CD8-positive, alpha-beta memory T cell (primary cell): ENCODE measurements around the gene ABCG4. TPM values are rescaled to one million over a fixed set of nuclear protein-coding genes. Genes with fewer than 3 reads are reported as not detected.

Experiments used
- CTCF ChIA-PET: fragments of 350-600 bp; sonication (Branson Sonifier 250); formaldehyde crosslinking; loops from one replicate; lab custom pipeline; 2021; ENCODE audit warnings: antibody characterized with exemption; lab: Charles Lee
- POLR2A ChIA-PET: fragments of 350-600 bp; sonication (Branson Sonifier 250); formaldehyde crosslinking; loops from one replicate; lab custom pipeline; 2021; ENCODE audit warnings: antibody characterized with exemption; lab: Charles Lee
- DNase-seq, 5 donors: peaks; one replicate each; pipeline versions ENCODE4 v3.0.0 to v3.0.0-alpha.2; 2020 to 2022; ENCODE audit warnings: mixed read lengths in 1 of 5
- H3K27ac ChIP-seq: one replicate; pipeline ENCODE4 v1.7.0; 2013; ENCODE audit warnings: low read depth, mild to moderate bottlenecking, low read length, moderate library complexity
- H3K27me3 ChIP-seq: 2 replicates; pipeline ENCODE4 v1.7.0; 2013; ENCODE audit warnings: low read length, mild to moderate bottlenecking; ENCODE audit not compliant: insufficient read depth, poor library complexity, severe bottlenecking
- H3K36me3 ChIP-seq: 2 replicates; pipeline ENCODE4 v1.7.0; 2013; ENCODE audit warnings: mild to moderate bottlenecking, low read length, moderate library complexity; ENCODE audit not compliant: insufficient read depth
- H3K4me1 ChIP-seq: 2 replicates; pipeline ENCODE4 v1.7.0; 2013; ENCODE audit warnings: mild to moderate bottlenecking, low read length, moderate library complexity; ENCODE audit not compliant: insufficient read depth
- H3K4me3 ChIP-seq: 2 replicates; pipeline ENCODE4 v1.7.0; 2013; ENCODE audit warnings: mild to moderate bottlenecking, low read length
- H3K9me3 ChIP-seq: 2 replicates; pipeline ENCODE4 v1.7.0; 2013; ENCODE audit warnings: mild to moderate bottlenecking, low read length
- H3K27ac Mint-ChIP-seq, 8 donors: one replicate each; pipeline ENCODE4 v1.8.0; 2020 to 2021; ENCODE audit warnings: mixed read lengths in 8 of 8, mild to moderate bottlenecking in 6 of 8, inconsistent platforms in 3 of 8, moderate library complexity in 3 of 8
- H3K27me3 Mint-ChIP-seq, 2 donors: one replicate each; pipeline ENCODE4 v1.8.0; 2020 to 2021; ENCODE audit warnings: mixed read lengths in 2 of 2, mild to moderate bottlenecking in 1 of 2, moderate library complexity in 1 of 2
- H3K36me3 Mint-ChIP-seq, 3 donors: one replicate each; pipeline ENCODE4 v1.8.0; 2020 to 2021; ENCODE audit warnings: mixed read lengths in 3 of 3, inconsistent platforms in 1 of 3, mild to moderate bottlenecking in 1 of 3
- H3K4me1 Mint-ChIP-seq, 3 donors: one replicate each; pipeline ENCODE4 v1.8.0; 2020 to 2021; ENCODE audit warnings: mixed read lengths in 3 of 3, inconsistent platforms in 1 of 3, mild to moderate bottlenecking in 1 of 3
- H3K4me3 Mint-ChIP-seq, 7 donors: one replicate each; pipeline ENCODE4 v1.8.0; 2020 to 2021; ENCODE audit warnings: mixed read lengths in 7 of 7, mild to moderate bottlenecking in 6 of 7, moderate library complexity in 4 of 7, inconsistent platforms in 2 of 7
- H3K9me3 Mint-ChIP-seq, 5 donors: one replicate each; pipeline ENCODE4 v1.8.0; 2020 to 2022; ENCODE audit warnings: mixed read lengths in 5 of 5, mild to moderate bottlenecking in 3 of 5, moderate library complexity in 2 of 5, inconsistent platforms in 1 of 5
- polyA plus RNA-seq: library from polyadenylated mRNA; unstranded; fragments of 300-500 nt; fragmentation: Illumina TruSeq; gene quantifications from one replicate; pipeline ENCODE4 v1.2.3, GENCODE V29; 2021
- total RNA-seq, 2 experiments: library from RNA; stranded (reverse); gene quantifications; one replicate each; pipeline ENCODE4 v1.2.3, GENCODE V29; 2021

ABCG4 gene
- total and polyA plus RNA-seq, 3 experiments from 2014 or later, result 0.11 to 0.18 TPM; not detected in 1

GRCh38 chr11:119110439-119110838 lies 38.4 kb upstream of the ABCG4 start:
- Mint-ChIP-seq H3K9me3 (no peaks in the 10 kb centered on the region), H3K4me3 (peak overlapping the region in 3 of 7 donors; percentile 12 to 98 (median 28)), H3K27me3 (no peaks in the 10 kb centered on the region), H3K4me1 (peaks cover 39 to 42% (median 41%) of the 10 kb centered on the region in 3 donors), H3K27ac (peak overlapping the region in 5 of 8 donors; percentile 8 to 69 (median 58)), H3K36me3 (peaks cover 5 to 53% (median 12%) of the 10 kb centered on the region in 3 donors)
- no peaks in the 10 kb centered on the region for H3K9me3 ChIP-seq
- no peak overlapping the region for H3K4me3 ChIP-seq
- no peaks in the 10 kb centered on the region for H3K27me3 ChIP-seq
- H3K4me1 ChIP-seq, result peaks cover 50% of the 10 kb centered on the region
- H3K27ac ChIP-seq, result no peak overlapping the region
- CTCF ChIA-PET, result interaction anchor here (2.0 kb wide), 1 partner anchor 8 kb away, joined by 5 read pairs; the partner anchor contains the start of gene DPAGT1
- H3K36me3 ChIP-seq, result peaks cover 28% of the 10 kb centered on the region
- DNase-seq, result no peak
- POLR2A ChIA-PET, result interaction anchor here (0.6 kb wide), 1 partner anchor 39 kb away, joined by 4 read pairs; no protein-coding TSS in a partner anchor

GRCh38 chr11:119111361-119111925 lies 37.4 kb upstream of the ABCG4 start:
- Histone ChIP-seq H3K4me1 (peaks cover 51% of the 10 kb centered on the region), H3K27me3 (no peaks in the 10 kb centered on the region), H3K36me3 (peaks cover 28% of the 10 kb centered on the region), H3K9me3 (no peaks in the 10 kb centered on the region), H3K27ac (no peak overlapping the region), H3K4me3 (no peak overlapping the region)
- H3K9me3 Mint-ChIP-seq, result no peaks in the 10 kb centered on the region
- peaks cover 5 to 61% (median 16%) of the 10 kb centered on the region in 3 donors for H3K36me3 Mint-ChIP-seq
- peak overlapping the region in 1 of 8 donors; percentile 7 for H3K27ac Mint-ChIP-seq
- ChIA-PET POLR2A (interaction anchor here (1.4 to 1.5 kb wide), 2 partner anchors 9 to 17 kb away, joined by 3 to 6 read pairs; partner anchors contain the start of gene DPAGT1), CTCF (interaction anchor here (0.8 to 2.2 kb wide), 3 partner anchors 9 to 24 kb away, joined by 3 to 8 read pairs (median 5); partner anchors contain the start of genes DPAGT1 and HINFP)
- peaks cover 42 to 45% (median 43%) of the 10 kb centered on the region in 3 donors for H3K4me1 Mint-ChIP-seq
- no peaks in the 10 kb centered on the region for H3K27me3 Mint-ChIP-seq
- DNase-seq, result no peak
- H3K4me3 Mint-ChIP-seq, result peak overlapping the region in 1 of 7 donors; percentile 52

- Histone ChIP-seq H3K27me3 (no peaks in the 10 kb centered on the region), H3K4me1 (peaks cover 51% of the 10 kb centered on the region), H3K4me3 (no peak overlapping the region), H3K36me3 (peaks cover 28% of the 10 kb centered on the region), H3K9me3 (no peaks in the 10 kb centered on the region), H3K27ac (no peak overlapping the region)
- ChIA-PET POLR2A (interaction anchor here (1.4 to 1.5 kb wide), 2 partner anchors 10 to 18 kb away, joined by 3 to 6 read pairs; partner anchors contain the start of gene DPAGT1), CTCF (interaction anchor here (0.8 to 2.2 kb wide), 2 partner anchors 8 to 25 kb away, joined by 3 to 8 read pairs; partner anchors contain the start of gene HINFP)
- Mint-ChIP-seq H3K27me3 (no peaks in the 10 kb centered on the region), H3K36me3 (peaks cover 5 to 68% (median 16%) of the 10 kb centered on the region in 3 donors), H3K9me3 (no peaks in the 10 kb centered on the region), H3K27ac (peak overlapping the region in 3 of 8 donors; percentile 37 to 91 (median 50)), H3K4me1 (peaks cover 36 to 39% (median 38%) of the 10 kb centered on the region in 3 donors), H3K4me3 (no peak overlapping the region)
- DNase-seq, result no peak
These were observed 36.4 kb upstream of the ABCG4 start for GRCh38 chr11:119112314-119113020.

DNA sequence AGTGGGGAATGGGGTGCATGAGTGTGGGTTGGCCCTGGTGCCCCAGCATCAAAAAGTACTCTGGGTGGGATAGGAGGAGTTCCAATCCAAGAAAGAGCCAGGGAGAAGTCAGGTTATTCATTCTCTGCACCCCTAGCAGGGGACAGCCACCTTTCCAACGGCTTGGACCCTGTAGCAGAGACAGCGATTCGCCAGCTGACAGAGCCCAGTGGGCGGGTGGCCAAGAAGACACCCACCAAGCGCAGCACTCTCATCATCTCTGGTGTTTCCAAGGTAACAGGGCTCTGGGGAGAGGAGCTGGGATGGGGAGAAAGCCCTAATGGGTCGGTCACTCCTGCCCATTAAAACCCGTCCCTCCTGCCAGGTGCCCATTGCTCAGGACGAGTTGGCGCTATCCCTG lies 35.1 kb upstream of the ABCG4 start:
- Histone ChIP-seq H3K27ac (no peak overlapping the region), H3K27me3 (no peaks in the 10 kb centered on the region), H3K4me1 (peaks cover 45% of the 10 kb centered on the region), H3K4me3 (no peak overlapping the region), H3K9me3 (no peaks in the 10 kb centered on the region), H3K36me3 (peaks cover 28% of the 10 kb centered on the region)
- POLR2A ChIA-PET, result interaction anchor here (0.5 kb wide), 1 partner anchor 28 kb away, joined by 4 read pairs; no protein-coding TSS in a partner anchor
- Mint-ChIP-seq H3K4me1 (peaks cover 29 to 31% (median 31%) of the 10 kb centered on the region in 3 donors), H3K36me3 (peaks cover 5 to 64% (median 18%) of the 10 kb centered on the region in 3 donors), H3K9me3 (no peaks in the 10 kb centered on the region), H3K27me3 (no peaks in the 10 kb centered on the region), H3K4me3 (no peak overlapping the region), H3K27ac (no peak overlapping the region)
- DNase-seq, result no peak
- CTCF ChIA-PET, result no interaction called here

GRCh38 chr11:119114351-119114750 lies 34.5 kb upstream of the ABCG4 start:
- no peaks in the 10 kb centered on the region for H3K9me3 Mint-ChIP-seq
- peak overlapping the region in 1 of 8 donors; percentile 40 for H3K27ac Mint-ChIP-seq
- H3K4me1 Mint-ChIP-seq, result peaks cover 22 to 25% (median 24%) of the 10 kb centered on the region in 3 donors
- H3K27me3 Mint-ChIP-seq, result no peaks in the 10 kb centered on the region
- no peak for DNase-seq
- H3K36me3 Mint-ChIP-seq, result peaks cover 5 to 64% (median 18%) of the 10 kb centered on the region in 3 donors
- no peak overlapping the region for H3K4me3 ChIP-seq
- no peak overlapping the region for H3K27ac ChIP-seq
- ChIA-PET POLR2A (no interaction called here), CTCF (no interaction called here)
- H3K36me3 ChIP-seq, result peaks cover 28% of the 10 kb centered on the region
- H3K4me1 ChIP-seq, result peaks cover 38% of the 10 kb centered on the region
- H3K9me3 ChIP-seq, result no peaks in the 10 kb centered on the region
- peak overlapping the region in 1 of 7 donors; percentile 16 for H3K4me3 Mint-ChIP-seq
- H3K27me3 ChIP-seq, result no peaks in the 10 kb centered on the region

GRCh38 chr11:119115484-119116234 lies 33.2 kb upstream of the ABCG4 start:
- CTCF ChIA-PET, result interaction anchor here (1.2 to 1.7 kb wide), 5 partner anchors 12 to 53 kb away, joined by 3 to 4 read pairs (median 3); partner anchors contain the start of gene NLRX1

GRCh38 chr11:119116235-119116594 lies 32.6 kb upstream of the ABCG4 start:
- no peaks in the 10 kb centered on the region for H3K27me3 Mint-ChIP-seq
- peaks cover 22 to 28% (median 23%) of the 10 kb centered on the region in 3 donors for H3K4me1 Mint-ChIP-seq
- H3K36me3 Mint-ChIP-seq, result peaks cover 5 to 52% (median 18%) of the 10 kb centered on the region in 3 donors
- peak overlapping the region in 1 of 7 donors; percentile 85 for H3K4me3 Mint-ChIP-seq
- Histone ChIP-seq H3K27me3 (no peaks in the 10 kb centered on the region), H3K4me1 (peaks cover 39% of the 10 kb centered on the region), H3K9me3 (no peaks in the 10 kb centered on the region), H3K36me3 (peaks cover 26% of the 10 kb centered on the region), H3K4me3 (no peak overlapping the region), H3K27ac (no peak overlapping the region)
- ChIA-PET CTCF (interaction anchor here (1.2 to 1.7 kb wide), 5 partner anchors 11 to 54 kb away, joined by 3 to 4 read pairs (median 3); partner anchors contain the start of gene NLRX1), POLR2A (interaction anchor here (0.6 to 1.4 kb wide), 3 partner anchors 14 to 98 kb away, joined by 3 to 11 read pairs (median 4); partner anchors contain the start of gene TRAPPC4)
- H3K9me3 Mint-ChIP-seq, result no peaks in the 10 kb centered on the region
- DNase-seq, result no peak
- peak overlapping the region in 3 of 8 donors; percentile 58 to 94 (median 93) for H3K27ac Mint-ChIP-seq

More at GRCh38 chr11:119115484-119116234, 33.2 kb upstream of the ABCG4 start:
- H3K27me3 Mint-ChIP-seq, result no peaks in the 10 kb centered on the region
- DNase-seq, result peak in 2 of 5 donors; percentile 26 to 75
- Histone ChIP-seq H3K36me3 (peaks cover 28% of the 10 kb centered on the region), H3K4me1 (peaks cover 35% of the 10 kb centered on the region), H3K27me3 (no peaks in the 10 kb centered on the region), H3K4me3 (no peak overlapping the region), H3K27ac (peak overlapping the region; percentile 5), H3K9me3 (no peaks in the 10 kb centered on the region)
- H3K9me3 Mint-ChIP-seq, result no peaks in the 10 kb centered on the region
- peaks cover 5 to 58% (median 18%) of the 10 kb centered on the region in 3 donors for H3K36me3 Mint-ChIP-seq
- peaks cover 18 to 22% (median 19%) of the 10 kb centered on the region in 3 donors for H3K4me1 Mint-ChIP-seq
- peak overlapping the region; percentile 26 to 85 (median 78) for H3K4me3 Mint-ChIP-seq
- H3K27ac Mint-ChIP-seq, result peak overlapping the region; percentile 71 to 95 (median 92)
- POLR2A ChIA-PET, result interaction anchor here (0.7 to 1.4 kb wide), 3 partner anchors 13 to 21 kb away, joined by 3 to 11 read pairs (median 3); a partner anchor contains a TSS
